ENCODE measurements around the gene NCBP2. TPM values are rescaled to one million over a fixed set of nuclear protein-coding genes. Genes with fewer than 3 reads are reported as not detected.

The NCBP2 gene
- total RNA-seq, 1 experiment from 2014 or later: 120 TPM

GRCh38 chr3:196947860-196948441 is 5.6 kb upstream of the NCBP2 start:
- Histone ChIP-seq H3K56ac (ENCODE audit: insufficient read length, low read depth, low read length) (no peak overlapping the region), H2AFZ (ENCODE audit: low read length) (no peak overlapping the region), H3K27ac (ENCODE audit: insufficient read length, low read depth, low read length) (no peak overlapping the region), H3K4me2 (ENCODE audit: insufficient read depth, insufficient read length, low read length) (no peak overlapping the region), H3T11ph (ENCODE audit: low read length) (no peak overlapping the region), H3K4me1 (ENCODE audit: insufficient read depth, low read length) (peaks cover 3% of the 10 kb centered on the region; the same call in 1 of the 2 replicates), H3K9ac (ENCODE audit: extremely low read depth, insufficient read length, low read length) (no peak overlapping the region), H3K79me2 (ENCODE audit: insufficient read depth, low read length) (peaks cover 8% of the 10 kb centered on the region; the same call in 1 of the 2 replicates), H3K9me3 (ENCODE audit: control insufficient read depth, low read depth, low read length) (no peaks in the 10 kb centered on the region), H3K23ac (ENCODE audit: insufficient read length, low read depth, low read length) (no peak overlapping the region), H3K79me1 (ENCODE audit: insufficient read depth, low read depth, low read length, poor library complexity, severe bottlenecking) (peaks cover 2% of the 10 kb centered on the region), H2BK20ac (ENCODE audit: low read depth, low read length, poor library complexity, severe bottlenecking) (no peak overlapping the region), H3K23me2 (ENCODE audit: insufficient read length, low read depth, low read length, poor library complexity, severe bottlenecking) (peaks cover 6% of the 10 kb centered on the region), H2BK120ac (ENCODE audit: low read depth, low read length, poor library complexity, severe bottlenecking) (no peak overlapping the region), H3K4ac (ENCODE audit: low read depth, low read length) (no peak overlapping the region), H4K91ac (ENCODE audit: insufficient read length, low read depth, low read length) (no peak overlapping the region), H4K8ac (replicated peaks; ENCODE audit: insufficient read length, low read depth, low read length) (no peak overlapping the region), H2AK5ac (ENCODE audit: insufficient read length, low read length) (no peak overlapping the region), H3K27me3 (ENCODE audit: insufficient read depth, low read length) (no peaks in the 10 kb centered on the region), H4K5ac (ENCODE audit: insufficient read length, low read depth, low read length) (no peak overlapping the region), H3K14ac (ENCODE audit: insufficient read depth, low read length) (no peak overlapping the region), H4K20me1 (ENCODE audit: control insufficient read depth, insufficient read depth, insufficient read length) (no peaks in the 10 kb centered on the region), H2BK15ac (ENCODE audit: low read depth, low read length) (no peak overlapping the region), H3K18ac (ENCODE audit: insufficient read length, low read depth, low read length) (no peak overlapping the region), H2BK5ac (ENCODE audit: insufficient read length, low read length) (no peak overlapping the region), H2BK12ac (ENCODE audit: insufficient read length, low read depth, low read length) (no peak overlapping the region)
- H3K9me3 Mint-ChIP-seq: no peaks in the 10 kb centered on the region
- H3K4me1 Mint-ChIP-seq: peaks cover 18 to 20% of the 10 kb centered on the region in 2 experiments
- no CpG with 5 or more reads among the region's 28 CpGs for WGBS (ENCODE audit: extremely low coverage, insufficient read length, low lambda C conversion rate)
- H3K36me3 Mint-ChIP-seq (ENCODE audit: insufficient read depth in 1 of 3, low read depth in 3 of 3): peaks cover 0 to 7% (median 4%) of the 10 kb centered on the region in 3 experiments; a peak in 3 of 7 replicates
- DNase-seq: no peak
- H3K27ac Mint-ChIP-seq: no peak overlapping the region
- TF ChIP-seq CTCF (conservative IDR thresholded peaks at IDR 0.05): no peak
- no peak overlapping the region for H3K4me3 Mint-ChIP-seq
- H3K27me3 Mint-ChIP-seq (ENCODE audit: low read depth): peaks cover 15% of the 10 kb centered on the region
